Skeletal muscle satellite cell (primary cell): ENCODE results near the gene CWC25.

Source experiments
- H3K27me3 ChIP-seq: 2 replicates; pipeline ENCODE4 v1.7.0; 2013; ENCODE audit warnings: low read length; ENCODE audit not compliant: control insufficient read depth, insufficient read depth
- H3K36me3 ChIP-seq: 2 replicates; pipeline ENCODE4 v1.7.0; 2013; ENCODE audit warnings: mild to moderate bottlenecking, control low read depth, low read length; ENCODE audit not compliant: insufficient read depth
- H3K4me1 ChIP-seq: 2 replicates; pipeline ENCODE4 v1.7.0; 2013; ENCODE audit warnings: low read length; ENCODE audit not compliant: control insufficient read depth, insufficient read depth
- H3K4me2 ChIP-seq: 2 replicates; pipeline ENCODE4 v1.7.0; 2013; ENCODE audit warnings: mild to moderate bottlenecking, low read length
- H3K4me3 ChIP-seq: 2 replicates; pipeline ENCODE4 v1.7.0; 2013; ENCODE audit warnings: low read length
- H3K9ac ChIP-seq: 2 replicates; pipeline ENCODE4 v1.7.0; 2013; ENCODE audit warnings: mild to moderate bottlenecking, low read depth, low read length, moderate library complexity
- H3K9me3 ChIP-seq: replicated peaks from 2 replicates; pipeline ENCODE4 v1.7.0; 2013; ENCODE audit warnings: mild to moderate bottlenecking, control low read depth, low read length

The CWC25 gene

GRCh38 chr17:38773258-38773657 is 51.9 kb downstream of the CWC25 start:
- H3K9ac ChIP-seq = no peak overlapping the region
- no peaks in the 10 kb centered on the region for H3K9me3 ChIP-seq
- no peaks in the 10 kb centered on the region for H3K4me1 ChIP-seq
- H3K4me3 ChIP-seq = no peak overlapping the region
- H3K36me3 ChIP-seq = peaks cover 80% of the 10 kb centered on the region
- H3K27me3 ChIP-seq = no peaks in the 10 kb centered on the region
- H3K4me2 ChIP-seq = no peak overlapping the region

GRCh38 chr17:38768417-38768816 is 56.7 kb downstream of the CWC25 start:
- Histone ChIP-seq H3K4me2 (no peak overlapping the region), H3K4me3 (no peak overlapping the region), H3K4me1 (no peaks in the 10 kb centered on the region), H3K27me3 (no peaks in the 10 kb centered on the region), H3K9ac (no peak overlapping the region), H3K36me3 (peaks cover 86% of the 10 kb centered on the region), H3K9me3 (no peaks in the 10 kb centered on the region)

- Histone ChIP-seq H3K4me2 (no peak overlapping the region), H3K4me1 (no peaks in the 10 kb centered on the region), H3K4me3 (no peak overlapping the region), H3K36me3 (peaks cover 84% of the 10 kb centered on the region), H3K27me3 (no peaks in the 10 kb centered on the region), H3K9me3 (no peaks in the 10 kb centered on the region), H3K9ac (no peak overlapping the region)
These were observed 58.8 kb downstream of the CWC25 start for GRCh38 chr17:38766341-38766740.

GRCh38 chr17:38762231-38762630 is 62.9 kb downstream of the CWC25 start:
- no peak overlapping the region for H3K9ac ChIP-seq
- H3K36me3 ChIP-seq = peaks cover 74% of the 10 kb centered on the region
- H3K4me2 ChIP-seq = no peak overlapping the region
- H3K4me3 ChIP-seq = no peak overlapping the region
- no peaks in the 10 kb centered on the region for H3K27me3 ChIP-seq
- no peaks in the 10 kb centered on the region for H3K9me3 ChIP-seq
- H3K4me1 ChIP-seq = no peaks in the 10 kb centered on the region

GRCh38 chr17:38761612-38762011 is 63.5 kb downstream of the CWC25 start:
- no peaks in the 10 kb centered on the region for H3K27me3 ChIP-seq
- no peak overlapping the region for H3K4me2 ChIP-seq
- H3K9ac ChIP-seq = no peak overlapping the region
- no peaks in the 10 kb centered on the region for H3K4me1 ChIP-seq
- H3K36me3 ChIP-seq = peaks cover 69% of the 10 kb centered on the region
- no peaks in the 10 kb centered on the region for H3K9me3 ChIP-seq
- H3K4me3 ChIP-seq = no peak overlapping the region

- Histone ChIP-seq H3K36me3 (peaks cover 23% of the 10 kb centered on the region), H3K4me1 (peaks cover 23% of the 10 kb centered on the region), H3K27me3 (no peaks in the 10 kb centered on the region), H3K9me3 (no peaks in the 10 kb centered on the region), H3K4me2 (peak overlapping the region; percentile 96), H3K9ac (peak overlapping the region; percentile 91), H3K4me3 (peak overlapping the region; percentile 88)
These were observed 72.0 kb downstream of the CWC25 start for GRCh38 chr17:38753071-38753506.

GRCh38 chr17:38752308-38753070 is 72.6 kb downstream of the CWC25 start, which contains the start of gene PSMB3:
Gene PSMB3, plus strand, starts transcription at chr17:38752741. Its CDS starts 86 bp downstream, at chr17:38752827.
- H3K9ac ChIP-seq = peak within 1 kb of the TSS; percentile 91
- peaks cover 18% of the 10 kb centered on the region for H3K36me3 ChIP-seq
- H3K4me3 ChIP-seq = peak within 1 kb of the TSS; percentile 88
- H3K4me1 ChIP-seq = peaks cover 23% of the 10 kb centered on the region
- H3K4me2 ChIP-seq = peak within 1 kb of the TSS; percentile 99
- no peaks in the 10 kb centered on the region for H3K27me3 ChIP-seq
- no peaks in the 10 kb centered on the region for H3K9me3 ChIP-seq

- Histone ChIP-seq H3K4me1 (peaks cover 23% of the 10 kb centered on the region), H3K9ac (peak overlapping the region; percentile 83), H3K4me2 (peak overlapping the region; percentile 99), H3K9me3 (no peaks in the 10 kb centered on the region), H3K4me3 (peak overlapping the region; percentile 88), H3K27me3 (no peaks in the 10 kb centered on the region), H3K36me3 (peaks cover 18% of the 10 kb centered on the region)
These were observed 73.3 kb downstream of the CWC25 start for GRCh38 chr17:38751808-38752307.

- H3K27me3 ChIP-seq = no peaks in the 10 kb centered on the region
- H3K4me3 ChIP-seq = peak overlapping the region; percentile 51
- H3K9ac ChIP-seq = no peak overlapping the region
- H3K9me3 ChIP-seq = no peaks in the 10 kb centered on the region
- peaks cover 28% of the 10 kb centered on the region for H3K4me1 ChIP-seq
- peak overlapping the region; percentile 72 for H3K4me2 ChIP-seq
- H3K36me3 ChIP-seq = peaks cover 17% of the 10 kb centered on the region
These were observed 73.8 kb downstream of the CWC25 start for GRCh38 chr17:38751144-38751807.
